ENCODE measurements around the gene VANGL1. TPM values are rescaled to one million over a fixed set of nuclear protein-coding genes. Genes with fewer than 3 reads are reported as not detected.

Gene VANGL1
- total RNA-seq, 2 donors from 2014 or later: 4.2 to 6.8 TPM

Other genes starting within 250 kb of the VANGL1 start
- gene CASQ2, start 126.7 kb downstream of the VANGL1 start, total RNA-seq: not detected
- gene NHLH2, start 199.2 kb downstream of the VANGL1 start, total RNA-seq: not detected

All from activated T-helper 17 cell treated with anti-CD3 and anti-CD28 coated beads, Interleukin-2, amount 50 U/mL, for 72 hours (primary cell).